HG03575 (cell line): ENCODE data around the gene PNMA1.

ENCODE experiments used
- ATAC-seq: cut with Tn5 transposase; IDR thresholded peaks from one replicate; pipeline ENCODE4 v1.9.1; 2021; ENCODE audit not compliant: unreplicated experiment, insufficient number of reproducible peaks, low FRiP score; ENCODE audit errors: extremely low read depth

The PNMA1 gene

GRCh38 chr14:73739899-73740617 is 25.9 kb upstream of the PNMA1 start:
- no peak for ATAC-seq

GRCh38 chr14:73739174-73739898 is 25.2 kb upstream of the PNMA1 start:
- no peak for ATAC-seq

GRCh38 chr14:73738518-73739173 is 24.5 kb upstream of the PNMA1 start:
- no peak for ATAC-seq

DNA sequence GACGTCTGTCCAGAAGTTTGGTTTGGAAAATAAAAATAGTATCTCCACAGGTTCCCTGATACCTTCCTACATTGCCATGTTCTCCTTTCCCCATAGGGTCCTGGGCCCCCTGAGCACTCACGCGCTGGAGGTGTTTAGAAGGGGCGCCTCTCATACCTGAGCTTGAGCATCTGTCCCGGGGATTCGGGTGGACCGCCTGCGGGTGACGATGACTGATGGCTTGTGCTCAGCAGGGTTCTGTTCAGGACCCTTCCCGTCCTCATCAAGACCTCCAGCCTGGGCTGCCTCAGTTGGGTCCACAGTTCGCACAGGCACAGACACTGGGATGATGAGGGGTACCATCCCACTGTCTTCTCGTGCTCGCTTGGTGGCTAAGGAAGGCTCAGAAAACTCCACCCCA is 22.7 kb upstream of the PNMA1 start:
- no peak for ATAC-seq

- ATAC-seq, result no peak
Measured at GRCh38 chr14:73732006-73732405, 17.8 kb upstream of the PNMA1 start.

DNA sequence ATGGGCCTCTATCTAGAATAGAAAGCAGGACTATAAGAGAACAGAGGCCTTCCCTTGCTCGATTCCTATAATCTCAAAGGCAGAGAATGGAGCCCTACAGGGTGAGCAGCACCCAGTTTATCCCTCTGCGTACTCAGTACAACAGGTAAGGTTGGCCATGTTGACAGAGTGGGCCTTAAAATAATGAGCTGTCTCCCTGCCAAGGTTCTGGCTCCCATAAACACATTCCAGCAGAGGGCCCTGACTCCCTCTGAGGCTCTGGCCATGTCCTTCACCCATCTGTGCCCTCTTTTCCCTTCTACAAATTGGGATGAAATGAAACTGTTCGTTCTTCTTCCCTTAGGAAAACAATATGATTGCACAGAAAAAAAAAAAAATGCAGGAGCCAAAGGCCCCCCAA is 16.9 kb upstream of the PNMA1 start:
- ATAC-seq, result no peak

DNA sequence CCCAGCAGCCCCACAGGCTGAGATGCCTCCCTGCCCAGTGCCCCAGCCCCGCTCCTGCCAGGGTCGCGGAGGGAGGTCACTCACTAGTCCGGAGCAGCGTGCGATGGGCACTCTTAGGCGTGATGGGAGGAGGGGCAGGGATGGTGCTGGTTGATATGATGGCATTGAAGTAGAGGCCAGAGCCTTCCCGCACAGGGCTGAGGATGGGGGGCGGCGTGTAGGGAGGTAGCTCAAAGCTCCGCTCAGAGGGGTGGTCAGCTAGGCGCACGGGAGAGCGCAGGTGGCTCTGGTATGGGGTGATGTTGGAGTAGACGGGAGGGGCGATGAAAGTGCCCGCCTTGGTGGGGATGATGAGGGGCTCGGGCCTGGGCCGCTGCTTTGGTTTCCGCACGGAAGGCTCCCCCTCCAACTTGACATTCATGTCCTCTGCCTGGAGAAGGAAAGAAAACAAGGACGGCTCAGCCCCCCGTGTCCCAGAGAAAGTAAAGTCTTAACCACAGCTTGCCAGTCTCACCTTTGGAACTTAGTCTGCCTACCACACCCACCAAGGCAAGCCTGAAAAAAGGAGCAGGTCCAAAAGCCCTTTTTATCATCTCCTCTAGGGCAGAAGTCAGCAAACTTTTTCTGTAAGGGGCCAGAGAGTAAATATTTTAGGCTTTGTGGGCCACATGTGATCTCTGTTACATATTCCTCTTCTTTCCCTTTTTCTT is 15.5 kb upstream of the PNMA1 start:
- ATAC-seq, result no peak

DNA sequence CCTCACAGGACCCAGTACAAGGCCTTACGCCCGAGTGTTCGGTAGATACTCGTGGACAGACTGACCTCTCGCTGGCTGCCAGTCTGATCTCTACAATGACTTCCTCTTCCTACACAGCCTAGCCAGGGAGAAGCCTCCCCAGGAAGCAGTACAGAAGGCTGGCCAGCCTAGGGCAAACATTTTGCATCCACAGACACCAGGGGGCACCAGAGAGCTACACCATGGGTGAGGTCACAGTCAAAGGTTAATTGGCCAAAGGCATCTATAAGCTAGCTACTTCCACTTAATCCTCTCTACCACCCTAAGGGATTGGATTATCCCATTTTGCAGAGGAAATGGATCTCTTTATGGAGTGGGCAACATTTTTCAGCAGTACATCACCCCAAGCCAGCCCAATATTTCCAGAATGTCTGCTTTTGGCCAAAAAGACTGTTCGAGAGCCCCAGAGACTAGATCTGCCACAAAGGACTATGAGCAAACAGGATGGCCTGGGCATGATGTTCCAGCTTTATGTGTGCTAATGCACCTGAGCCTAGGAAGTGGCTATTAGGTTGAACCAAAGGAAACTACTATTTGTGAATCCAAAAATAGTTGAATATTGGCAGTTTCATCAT is 14.6 kb upstream of the PNMA1 start:
- ATAC-seq, result no peak

- no peak for ATAC-seq
Measured at GRCh38 chr14:73727166-73727565, 13.0 kb upstream of the PNMA1 start.

GRCh38 chr14:73726025-73726961 is 12.1 kb upstream of the PNMA1 start:
- ATAC-seq, result no peak

DNA sequence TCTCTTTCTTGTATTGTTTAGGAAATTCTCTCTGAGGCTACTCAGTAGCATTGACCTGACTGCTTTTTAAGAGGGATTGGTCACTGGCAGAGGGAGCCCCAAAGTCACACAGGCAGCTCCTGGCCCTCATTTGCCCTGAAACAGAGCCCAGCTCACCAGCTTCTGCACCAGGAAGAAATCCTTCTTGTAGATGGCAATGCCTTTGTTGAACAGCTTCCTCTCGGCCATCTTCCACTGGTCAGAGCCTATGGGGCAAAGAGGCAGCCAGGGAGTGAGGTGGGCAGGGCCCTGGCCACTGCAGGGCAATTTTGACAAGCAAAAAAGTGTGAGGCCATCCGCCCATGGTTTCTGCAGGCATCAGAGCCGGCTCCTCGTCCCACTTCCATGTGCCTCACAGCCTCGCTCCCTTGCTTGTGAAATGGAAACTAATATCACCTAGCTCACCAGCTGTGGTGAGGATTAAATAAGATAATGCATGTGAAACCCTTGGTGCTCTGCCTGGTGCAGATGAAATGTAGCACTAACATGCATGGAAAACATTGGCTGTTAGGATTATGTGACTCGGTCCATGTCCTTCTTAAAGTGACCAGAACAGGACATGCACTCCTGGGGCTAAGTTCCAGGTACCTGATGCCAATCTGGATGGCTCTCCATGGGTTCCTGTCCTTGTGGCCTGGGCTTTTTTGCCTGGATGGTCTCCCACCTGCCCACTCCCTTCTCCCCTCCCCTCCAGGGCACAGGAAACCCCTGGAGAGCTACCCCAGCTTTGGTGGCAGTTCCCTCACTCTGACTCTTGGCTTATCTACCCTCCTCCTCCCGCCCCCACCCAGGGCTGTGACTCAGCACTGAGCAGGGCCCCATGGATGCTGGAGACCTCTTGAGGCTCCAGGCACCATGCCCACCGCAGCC is 11.2 kb upstream of the PNMA1 start:
- ATAC-seq, result no peak

DNA sequence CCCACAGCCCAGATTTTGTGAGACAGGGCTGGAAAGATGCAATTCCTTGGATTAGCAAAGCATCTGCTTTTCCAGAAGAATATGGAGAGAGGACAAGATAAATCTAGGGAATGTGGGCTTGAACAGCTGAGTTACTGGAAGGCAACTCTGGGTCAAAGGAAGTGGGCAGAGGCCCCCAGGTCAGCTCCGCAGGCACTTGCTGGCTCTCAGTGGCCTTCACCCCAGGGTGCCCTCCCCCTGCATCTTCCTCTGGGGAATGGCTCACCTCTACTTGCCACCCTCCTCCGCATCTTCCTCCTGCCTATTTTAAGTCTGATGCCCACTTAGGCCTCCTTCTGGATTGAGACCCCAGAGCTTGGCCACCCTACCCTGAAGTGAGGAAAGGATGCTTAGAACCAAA is 10.5 kb upstream of the PNMA1 start:
- no peak for ATAC-seq

DNA sequence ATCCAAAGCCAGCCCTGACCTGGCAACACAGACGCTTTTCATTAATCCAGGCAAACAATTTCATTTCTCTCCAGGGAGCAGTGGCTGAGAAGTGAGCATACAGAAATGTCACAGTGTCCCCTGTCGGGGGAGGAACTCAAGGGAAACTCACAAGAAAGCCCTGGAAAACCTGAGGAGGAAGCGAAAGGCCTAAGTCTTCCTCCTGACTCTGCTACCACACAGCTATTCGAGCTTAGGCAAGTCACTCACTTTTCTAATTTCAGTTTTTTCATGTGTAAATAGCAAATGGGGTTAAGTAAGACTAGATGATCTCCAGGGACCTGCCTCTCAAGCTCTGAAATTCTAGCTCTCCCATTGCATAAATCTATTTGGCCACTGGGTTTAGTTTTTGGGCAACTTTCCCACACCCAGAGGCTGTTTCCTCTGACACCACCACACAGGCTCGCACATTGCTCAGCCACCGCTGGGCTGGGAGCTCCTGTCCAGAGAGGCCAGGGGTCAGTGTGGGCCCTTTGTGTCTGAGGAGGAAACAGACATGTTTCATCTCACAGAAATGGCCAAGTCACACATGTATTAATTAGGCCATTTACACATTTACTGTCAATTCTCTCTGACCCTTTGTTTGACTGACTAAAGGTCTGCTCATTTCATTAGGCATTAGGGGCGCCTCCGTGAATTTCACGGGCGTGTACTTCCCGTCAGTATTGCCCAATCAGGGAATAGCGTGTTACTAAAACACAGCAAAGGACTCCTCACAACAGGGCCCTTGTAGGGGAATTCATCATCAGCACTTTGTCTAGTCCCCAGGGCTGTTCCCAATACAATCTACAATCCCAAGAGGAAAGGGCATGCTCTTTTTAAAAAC is 9.8 kb upstream of the PNMA1 start:
- no peak for ATAC-seq

DNA sequence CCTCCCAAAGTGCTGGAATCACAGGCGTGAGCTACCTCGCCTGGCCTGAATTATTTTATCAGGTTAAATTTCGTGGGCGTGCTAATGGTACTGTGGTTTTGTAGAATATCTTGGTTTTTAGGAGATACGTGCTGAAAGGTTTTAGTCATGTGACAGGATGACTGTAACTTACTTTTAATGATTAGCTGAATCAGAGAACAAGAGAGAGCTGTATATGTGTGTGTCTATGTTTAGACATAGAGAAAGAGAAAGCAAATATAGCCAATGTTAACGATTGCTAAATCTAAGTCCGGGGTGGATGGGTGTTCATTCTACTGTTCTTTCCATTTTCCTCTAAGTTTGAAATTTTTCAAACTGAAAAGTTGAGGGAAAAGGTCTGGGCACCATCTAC is 9.2 kb upstream of the PNMA1 start:
- no peak for ATAC-seq

- no peak for ATAC-seq
Measured at GRCh38 chr14:73722581-73722980, 8.4 kb upstream of the PNMA1 start.

DNA sequence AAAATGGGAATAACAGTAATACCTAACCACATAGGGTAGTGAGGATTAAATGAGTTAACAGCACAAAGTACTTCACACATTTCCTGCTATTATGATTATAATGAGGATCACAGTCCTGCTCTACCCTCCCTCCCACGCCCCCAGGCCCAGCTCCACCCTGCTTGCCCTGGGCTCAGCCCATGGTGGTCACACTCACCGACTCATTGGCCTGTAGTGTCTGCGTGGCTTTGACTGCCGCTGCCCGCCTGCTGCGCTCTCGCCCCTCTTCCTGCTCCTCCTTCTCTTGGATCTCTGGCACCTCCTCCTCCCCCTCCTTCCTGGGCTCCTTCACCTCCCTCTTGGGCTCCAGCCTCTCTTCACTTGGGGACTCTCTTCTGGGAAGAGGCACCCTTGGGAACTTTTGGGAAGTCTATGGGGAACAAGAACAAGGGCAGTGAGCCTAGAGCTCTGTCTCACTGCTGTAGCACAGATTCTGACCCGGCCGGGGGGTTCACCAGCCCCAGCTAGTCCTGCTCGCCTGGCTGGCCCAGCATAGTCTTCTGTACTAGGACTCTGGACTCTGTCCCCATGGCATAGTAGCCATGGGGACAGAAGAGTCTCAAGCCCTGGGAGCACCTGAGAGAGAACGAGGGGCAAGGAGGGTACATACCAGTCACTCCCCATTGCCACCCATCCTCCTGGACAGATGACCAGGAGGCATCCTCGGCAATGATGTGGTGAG is 7.1 kb upstream of the PNMA1 start:
- no peak for ATAC-seq
